NCI-H1092 (cell line): ENCODE data around the gene S100B.
"Not testable (repeated sequence)": the region's sequence is repeated elsewhere in the genome, so short reads cannot be mapped to it uniquely, and the experiment has no call there.

Experiments used
- DNase-seq: peaks from one replicate; lab custom pipeline; 2025; lab: John Stamatoyannopoulos, UW

Gene S100B

DNA sequence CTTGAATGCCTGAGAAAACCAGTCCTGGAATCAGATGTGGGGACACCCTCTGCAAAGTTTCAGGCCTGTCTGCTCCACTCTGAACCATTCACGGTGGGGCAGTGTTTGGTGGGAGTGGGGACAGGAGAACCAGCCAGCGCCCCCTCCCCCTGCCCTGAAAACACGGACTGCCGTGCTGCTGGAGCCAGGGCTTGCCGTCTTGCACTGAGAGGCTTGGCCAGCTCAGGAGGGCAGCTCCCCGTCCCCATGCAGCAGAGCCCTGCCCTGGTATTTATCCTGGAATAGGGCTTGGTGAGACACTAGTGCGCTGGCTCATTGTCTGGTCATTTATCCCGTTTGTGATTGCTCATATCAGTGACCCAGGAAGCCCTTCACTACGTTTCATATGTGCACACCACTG, 3.9 kb downstream of the S100B start:
- no peak for DNase-seq

DNA sequence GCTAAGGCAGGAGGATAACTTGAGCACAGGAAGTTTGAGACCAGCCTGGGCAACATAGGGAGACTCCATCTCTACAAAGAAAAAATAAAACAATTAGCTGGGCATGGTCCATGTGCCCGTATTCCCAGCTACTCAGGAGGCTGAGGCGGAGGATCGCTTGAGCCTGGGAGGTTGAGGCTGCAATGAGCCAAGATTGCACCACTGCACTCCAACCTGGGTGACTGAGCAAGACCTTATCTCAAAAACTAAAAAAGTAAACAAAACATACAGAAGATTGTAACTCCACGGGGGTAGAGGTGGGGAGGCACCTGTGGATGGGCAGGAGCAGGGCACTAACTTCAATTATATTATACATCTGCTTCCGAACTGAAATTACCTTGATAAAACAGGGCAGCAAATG, 4.6 kb downstream of the S100B start:
- no peak for DNase-seq

DNA sequence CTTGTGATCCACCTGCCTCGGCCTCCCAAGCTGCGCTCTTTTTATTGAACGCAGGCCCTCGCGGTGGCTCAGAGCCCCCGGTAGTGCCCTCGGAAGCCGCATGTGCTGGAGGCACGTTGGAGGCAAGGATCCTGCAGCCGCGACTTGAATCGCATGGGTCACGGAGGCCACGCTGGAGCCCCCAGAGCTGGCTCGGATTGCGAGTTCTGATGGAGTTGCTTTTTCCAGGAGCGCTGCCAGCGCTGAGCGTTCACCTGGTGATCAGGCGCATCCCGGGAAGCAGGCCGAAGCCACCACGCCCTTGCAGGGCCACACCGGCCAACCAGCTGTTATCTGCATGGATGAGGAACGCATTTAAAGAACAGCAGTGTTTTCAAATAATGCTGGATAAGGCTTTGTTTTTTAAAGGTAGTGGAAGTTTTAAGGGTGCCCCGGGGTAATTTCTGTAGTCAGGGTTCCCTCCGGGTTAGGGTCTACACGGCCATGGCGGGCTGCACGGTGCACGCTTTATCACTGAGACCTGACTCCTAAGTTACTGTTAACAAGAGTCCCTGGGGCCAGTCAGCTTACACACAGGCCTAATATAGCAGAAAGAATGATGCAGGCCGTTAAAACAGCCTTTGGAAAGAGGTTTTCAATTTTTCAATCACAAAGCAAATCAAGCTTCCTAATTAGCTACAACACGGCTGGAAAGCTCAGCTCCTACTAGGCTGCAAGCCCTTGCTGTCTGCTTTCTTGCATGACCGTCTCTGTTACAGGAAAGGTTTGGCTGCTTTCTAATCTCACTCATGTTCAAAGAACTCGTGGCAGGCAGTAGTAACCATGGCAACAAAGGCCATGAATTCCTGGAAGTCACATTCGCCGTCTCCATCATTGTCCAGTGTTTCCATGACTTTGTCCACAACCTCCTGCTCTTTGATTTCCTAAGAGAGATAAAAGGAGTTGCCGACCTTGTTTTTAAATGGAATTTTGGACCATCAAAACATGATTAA, 6.0 kb downstream of the S100B start:
- no peak for DNase-seq

DNA sequence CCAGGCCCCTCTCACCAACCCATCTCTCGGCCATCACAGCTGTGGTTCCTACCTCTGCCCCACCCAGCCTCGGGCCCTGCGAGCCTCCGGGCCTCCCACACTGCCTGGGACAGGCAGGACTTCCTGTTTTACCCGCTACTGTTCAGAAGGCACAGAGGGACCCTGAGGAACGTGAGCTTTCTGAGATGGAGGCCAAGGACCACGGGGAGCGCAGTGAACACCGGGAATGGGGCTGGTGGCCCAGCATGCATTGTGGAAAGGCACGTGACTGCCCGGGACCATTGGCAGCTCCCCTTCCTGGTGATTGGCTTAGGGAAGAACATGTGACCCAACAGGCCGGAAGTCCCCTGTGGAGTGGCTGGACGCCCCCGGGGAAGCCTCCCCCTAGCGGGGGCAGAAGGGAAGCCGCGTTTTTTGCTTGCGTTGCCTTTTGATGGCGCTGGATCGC, 7.0 kb downstream of the S100B start:
- no peak for DNase-seq

DNA sequence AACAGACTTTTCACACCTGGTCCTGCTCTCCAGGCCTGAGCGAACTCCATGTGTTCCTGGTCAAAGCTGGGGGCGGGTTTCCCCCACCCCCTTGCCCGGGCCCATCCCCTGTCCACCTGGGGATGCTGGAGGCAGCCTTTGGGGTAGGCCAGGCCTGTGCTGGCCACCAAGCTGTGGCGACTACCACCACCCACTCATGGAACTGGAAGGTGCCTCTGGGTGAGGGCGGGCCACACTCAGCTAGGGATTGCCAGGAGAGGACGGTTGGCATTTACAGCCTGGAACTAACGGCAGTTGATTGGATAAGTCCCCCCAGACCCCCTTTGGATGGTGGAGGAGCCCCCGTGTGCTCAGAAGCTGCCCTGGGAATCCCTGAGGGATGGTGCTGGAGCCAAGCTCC, 7.9 kb downstream of the S100B start:
- DNase-seq: no peak

DNA sequence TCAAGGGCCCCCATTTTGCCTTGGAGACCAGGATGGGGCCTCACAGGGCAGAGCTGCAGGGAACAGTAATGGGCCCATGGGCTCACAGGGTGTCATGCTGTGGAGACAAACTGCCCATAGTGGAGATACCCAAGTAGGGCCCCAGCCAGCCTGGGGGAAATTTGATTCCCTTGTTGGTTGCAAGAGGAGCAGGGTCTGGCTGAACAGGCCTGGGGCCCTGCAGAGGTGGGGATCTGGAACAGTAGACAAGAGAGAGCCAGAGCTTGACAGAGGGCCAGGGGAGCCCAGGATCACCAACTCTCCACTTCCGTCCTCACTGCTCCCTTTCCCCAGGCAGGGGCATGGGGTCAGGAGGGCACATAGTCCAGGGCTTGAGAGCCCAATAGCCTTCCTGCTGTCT, 8.7 kb downstream of the S100B start:
- DNase-seq: no peak

DNA sequence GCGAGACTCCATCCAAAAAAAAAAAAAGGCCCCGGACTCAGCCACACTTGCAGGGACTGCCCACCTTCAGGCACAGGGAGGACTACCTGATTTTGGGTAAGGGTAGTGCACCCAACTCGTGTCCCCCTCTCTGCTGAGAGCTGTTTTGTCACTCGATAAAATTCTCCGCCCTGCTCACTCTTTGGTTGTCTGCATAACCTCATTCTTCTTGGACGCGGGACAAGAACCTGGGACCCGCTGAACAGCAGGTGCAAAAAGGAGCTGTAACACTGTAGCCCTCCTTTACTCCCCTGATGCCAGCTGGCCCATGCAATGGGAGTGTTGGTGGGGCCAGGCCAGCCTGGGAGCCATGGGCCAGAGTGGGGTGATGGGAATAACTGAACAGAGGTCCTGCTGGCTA, 10.6 kb downstream of the S100B start:
- DNase-seq: no peak

DNA sequence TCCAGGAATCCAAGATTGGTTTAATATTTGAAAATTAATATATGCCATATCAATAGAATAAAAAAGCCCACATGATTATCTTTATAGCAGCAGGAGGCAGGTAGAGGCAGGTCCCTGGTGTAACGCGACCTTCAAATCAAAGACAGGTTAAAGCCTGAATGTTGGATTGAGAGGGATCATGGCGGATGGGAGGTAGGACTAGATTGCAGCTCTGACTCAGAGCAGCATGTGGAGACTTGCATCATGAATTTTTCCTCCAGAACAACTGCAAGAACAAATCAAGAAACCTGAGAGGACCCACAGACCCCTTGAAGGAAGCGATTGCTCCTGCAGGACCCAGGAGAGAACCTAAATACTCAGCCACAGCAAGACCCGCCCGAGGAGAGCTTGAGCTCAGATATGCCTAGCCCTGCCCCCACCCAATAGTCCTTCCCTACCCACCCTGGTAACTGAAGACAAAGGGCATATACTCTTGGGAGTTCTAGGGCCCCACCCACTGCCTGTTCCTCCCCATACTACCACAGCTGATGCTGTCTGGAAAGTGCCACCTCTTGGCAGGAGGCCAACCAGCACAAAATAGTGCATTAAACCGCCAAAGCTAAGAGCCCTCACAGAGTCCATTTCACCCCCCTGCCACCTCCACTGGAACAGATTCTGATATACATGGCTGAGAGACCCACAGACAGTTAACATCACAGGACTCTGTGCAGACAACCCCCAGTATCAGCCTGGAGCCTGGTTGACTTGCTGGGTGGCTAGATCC, 19.5 kb downstream of the S100B start:
- DNase-seq: no peak

DNA sequence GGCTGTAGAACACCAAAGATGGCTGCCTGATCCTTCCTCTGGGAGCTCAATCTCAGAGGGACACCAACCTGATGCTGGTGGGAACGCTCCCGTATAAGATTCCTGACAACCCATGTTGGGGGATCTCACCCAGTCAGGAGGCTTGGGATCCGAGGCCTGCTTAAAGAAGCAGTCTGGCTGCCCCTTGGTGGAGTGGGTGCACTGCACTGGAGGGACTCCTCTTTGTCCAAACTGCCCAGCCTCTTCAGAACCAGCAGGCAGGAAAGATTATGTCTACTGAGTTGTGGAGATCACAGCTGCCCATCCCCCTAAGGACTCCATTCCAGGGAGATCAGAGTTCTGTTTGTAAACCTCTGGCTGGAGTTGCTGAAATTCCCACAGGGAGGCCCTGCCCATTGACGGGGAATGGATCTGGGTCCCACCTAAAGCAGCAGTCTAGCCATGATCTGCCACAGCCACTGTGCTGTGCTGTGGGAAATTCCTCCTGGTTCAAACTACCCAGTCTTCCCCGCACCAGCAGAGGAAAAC, 23.0 kb downstream of the S100B start:
- DNase-seq: no peak

DNA sequence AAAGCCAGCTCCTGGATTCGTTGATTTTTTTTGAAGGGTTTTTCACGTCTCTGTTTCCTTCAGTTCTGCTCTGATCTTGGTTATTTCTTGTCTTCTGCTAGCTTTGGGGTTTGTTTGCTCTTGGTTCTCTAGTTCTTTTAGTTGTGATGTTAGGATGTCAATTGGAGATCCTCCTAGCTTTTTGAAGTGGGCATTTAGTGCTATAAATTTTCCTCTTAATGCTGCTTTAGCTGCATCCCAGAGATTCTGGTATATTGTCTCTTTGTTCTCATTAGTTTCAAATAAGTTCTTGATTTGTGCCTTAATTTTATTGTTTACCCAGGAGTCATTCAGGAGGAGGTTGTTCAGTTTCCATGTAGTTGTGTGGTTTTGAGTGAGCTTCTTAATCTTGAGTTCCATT, 25.5 kb downstream of the S100B start:
- not testable (repeated sequence) for DNase-seq

DNA sequence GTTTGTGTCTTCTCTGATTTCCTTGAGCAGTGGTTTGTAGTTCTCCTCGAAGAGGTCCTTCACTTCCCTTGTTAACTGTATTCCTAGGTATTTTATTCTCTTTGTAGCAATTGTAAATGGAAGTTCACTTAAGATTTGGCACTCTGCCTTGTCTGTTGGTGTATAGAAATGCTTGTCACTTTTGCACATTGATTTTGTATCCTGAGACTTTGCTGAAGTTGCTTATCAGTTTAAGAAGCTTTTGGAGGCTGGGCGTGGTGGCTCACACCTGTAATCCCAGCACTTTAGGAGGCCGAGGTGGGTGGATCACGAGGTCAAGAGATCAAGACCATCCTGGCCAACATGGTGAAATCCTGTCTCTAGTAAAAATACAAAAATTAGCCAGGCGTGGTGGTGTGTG, 27.1 kb downstream of the S100B start:
- not testable (repeated sequence) for DNase-seq

DNA sequence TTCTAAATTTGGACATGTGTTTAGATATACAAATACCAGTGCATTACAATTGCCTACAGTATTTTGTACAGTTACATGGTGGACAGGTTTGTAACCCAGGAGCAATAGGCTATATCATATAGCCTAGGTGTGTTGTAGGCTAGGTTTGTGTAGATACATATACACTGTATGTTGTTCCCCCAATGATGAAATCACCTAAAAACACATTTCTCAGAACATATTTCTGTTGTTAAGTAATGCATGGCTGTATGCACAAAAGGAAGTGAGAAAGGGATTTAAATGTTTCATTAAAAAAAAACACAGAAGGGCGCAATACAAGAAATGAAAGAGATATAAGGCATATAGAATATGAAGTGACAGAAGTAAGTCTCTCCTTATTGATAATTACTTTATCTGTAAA, 32.0 kb downstream of the S100B start:
- DNase-seq: no peak

DNA sequence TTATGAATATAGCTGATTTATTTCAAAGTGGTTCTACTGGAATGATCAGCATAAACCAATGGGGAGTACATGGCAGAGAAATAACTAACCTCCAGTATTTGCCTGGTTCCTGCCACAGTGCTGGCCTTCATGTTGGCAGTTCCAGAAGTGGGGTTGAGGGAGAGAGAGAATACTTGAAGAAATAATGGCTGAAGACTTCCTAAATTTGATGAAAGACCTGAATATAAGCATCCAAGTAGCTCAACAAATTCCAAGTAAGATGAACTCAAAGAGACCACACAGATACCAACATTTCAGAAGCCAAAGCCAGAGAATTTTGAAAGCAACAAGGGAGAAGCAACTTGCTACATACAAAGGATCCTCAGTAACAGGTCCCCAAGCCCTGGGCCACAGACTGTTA, 34.3 kb downstream of the S100B start:
- no peak for DNase-seq

DNA sequence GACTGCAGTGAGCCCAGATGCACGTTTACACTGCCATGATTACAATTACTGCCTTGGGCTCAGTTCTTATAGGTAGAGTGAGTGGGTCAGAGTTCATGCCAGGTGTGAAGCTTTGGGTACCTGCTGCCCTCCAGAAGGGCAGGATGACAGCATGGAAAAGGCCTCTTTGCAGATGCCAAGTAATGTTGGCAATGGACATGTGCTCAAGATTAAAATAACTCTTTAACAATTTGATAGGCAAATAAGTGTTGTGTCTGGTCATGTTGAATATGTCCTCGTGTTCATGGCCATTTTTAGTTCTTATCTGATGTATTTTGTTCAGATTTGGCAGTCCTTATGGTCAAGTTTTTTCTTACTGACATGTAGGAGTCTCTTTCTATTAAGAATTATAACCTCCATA, 34.8 kb downstream of the S100B start:
- DNase-seq: no peak

DNA sequence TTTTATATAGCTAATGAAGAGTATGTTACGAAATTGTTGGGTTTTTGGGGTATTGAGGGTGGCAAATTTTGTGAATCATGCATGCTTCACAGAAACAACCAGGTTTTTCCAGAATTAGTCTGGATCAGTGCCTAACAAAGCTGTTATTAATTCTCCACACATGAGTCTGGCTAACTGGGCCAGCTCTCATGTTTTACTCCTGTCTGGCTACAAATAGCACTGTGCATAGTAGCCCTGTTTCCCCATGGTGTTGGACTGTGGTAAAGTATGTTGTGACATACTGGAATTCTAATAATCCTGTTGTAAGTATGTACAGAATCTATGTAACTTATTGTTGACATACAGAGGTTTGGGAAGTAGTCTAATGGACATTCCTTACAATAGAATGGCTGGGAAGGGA, 35.8 kb downstream of the S100B start:
- DNase-seq: no peak

DNA sequence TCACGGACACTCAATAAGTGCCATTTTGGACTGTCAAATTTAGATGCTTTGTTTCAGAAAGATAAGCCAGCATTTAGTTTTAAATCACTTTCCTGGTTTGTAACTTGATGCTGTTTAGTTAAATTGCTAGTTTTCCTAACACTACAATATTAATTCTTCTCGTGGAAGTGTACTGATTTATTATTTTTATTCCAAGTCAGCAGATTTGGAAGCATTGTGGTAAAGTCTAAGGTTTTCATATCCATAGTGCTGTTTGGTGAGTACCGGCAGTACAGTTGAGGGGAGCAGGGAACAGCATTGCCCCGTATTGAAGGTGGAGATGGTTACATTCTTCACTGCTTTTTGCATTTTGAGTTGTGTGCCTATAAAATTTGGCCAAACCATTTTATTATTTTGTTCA, 36.3 kb downstream of the S100B start:
- no peak for DNase-seq

DNA sequence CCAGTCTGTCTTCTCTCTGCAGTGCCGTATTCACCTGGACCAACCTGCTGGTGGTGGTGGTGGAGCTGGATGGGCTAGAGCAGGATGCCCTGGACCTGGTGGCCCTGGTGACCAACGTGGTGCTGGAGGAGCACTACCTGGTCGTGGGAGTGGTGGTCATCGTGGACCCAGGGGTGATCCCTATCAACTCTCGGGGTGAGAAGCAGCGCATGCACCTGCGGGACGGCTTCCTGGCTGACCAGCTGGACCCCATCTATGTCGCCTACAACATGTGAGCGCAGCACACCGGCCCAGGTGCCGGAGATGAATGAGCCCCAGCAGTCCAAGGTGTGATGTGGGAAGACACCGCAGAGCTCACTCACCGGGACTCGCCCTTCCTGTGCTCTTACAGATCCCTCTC, 37.5 kb downstream of the S100B start:
- DNase-seq: no peak

DNA sequence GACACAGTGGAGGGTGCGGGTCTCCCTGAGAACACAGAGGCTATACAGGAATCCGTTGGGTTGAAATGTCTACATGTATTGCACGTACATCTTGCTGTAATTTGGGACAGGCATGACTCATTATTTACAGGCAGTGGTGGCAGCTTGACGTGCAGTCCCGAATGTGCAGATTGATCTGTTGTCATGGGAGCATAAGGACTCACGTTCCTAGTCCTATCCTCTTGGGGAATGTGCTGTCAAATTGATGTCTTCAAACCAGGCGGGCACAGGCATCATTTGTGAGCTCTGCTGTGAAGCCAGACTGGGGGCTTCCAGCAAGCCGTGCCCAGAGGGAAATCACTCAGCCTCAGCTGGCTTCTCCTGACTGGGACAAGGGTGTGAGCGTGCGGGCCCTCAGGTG, 40.5 kb downstream of the S100B start:
- DNase-seq: no peak

DNA sequence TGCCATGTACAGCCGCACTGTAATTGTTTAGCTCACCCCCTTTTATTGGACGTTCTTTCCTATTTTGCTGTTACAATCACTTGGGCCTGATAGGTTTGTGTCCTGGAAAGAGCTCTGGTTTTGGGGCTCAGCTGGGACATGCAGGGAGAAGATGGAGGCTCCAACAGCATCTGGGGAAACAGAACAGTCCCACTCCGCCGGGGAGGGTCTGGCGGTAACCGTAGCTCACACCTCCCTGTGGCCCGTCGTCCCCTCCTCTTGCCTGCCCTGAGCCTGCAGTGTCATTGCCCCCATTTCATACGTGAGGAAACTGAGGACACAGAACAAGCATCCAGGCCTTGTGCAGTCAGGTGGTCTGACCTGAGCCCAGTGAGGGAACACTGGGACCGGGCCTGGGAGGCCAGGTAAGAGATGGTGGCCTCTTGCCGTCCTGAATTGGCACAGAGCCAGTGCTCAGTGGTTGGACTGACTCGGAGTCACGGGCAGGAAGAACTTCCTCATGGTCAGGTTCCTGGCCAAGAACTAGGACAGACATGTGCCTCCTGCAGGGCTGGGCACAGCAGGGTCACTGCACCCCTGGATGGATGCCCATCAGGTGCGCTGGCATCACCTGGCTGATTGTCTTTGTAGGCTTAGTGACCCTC, 41.8 kb downstream of the S100B start:
- no peak for DNase-seq

DNA sequence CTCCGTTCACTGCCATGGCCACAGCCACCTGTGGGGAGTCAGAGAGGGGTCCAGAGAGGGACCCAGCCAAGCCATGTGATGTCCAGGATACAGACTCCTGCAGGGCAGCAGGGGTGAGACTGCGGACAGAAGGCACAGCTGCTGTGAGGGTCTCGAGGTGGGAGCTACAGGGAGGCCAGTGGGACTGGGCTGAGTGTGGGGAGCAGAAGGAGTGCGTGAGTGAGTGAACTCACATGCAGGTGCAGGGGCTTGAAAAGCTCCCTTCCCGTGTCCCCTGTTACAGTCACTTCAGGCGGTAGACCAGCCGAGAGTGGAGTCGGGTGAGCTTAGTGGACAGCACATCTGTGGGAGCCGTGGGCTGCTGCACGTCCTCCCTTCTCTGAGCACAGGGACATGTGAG, 42.4 kb downstream of the S100B start:
- DNase-seq: no peak

DNA sequence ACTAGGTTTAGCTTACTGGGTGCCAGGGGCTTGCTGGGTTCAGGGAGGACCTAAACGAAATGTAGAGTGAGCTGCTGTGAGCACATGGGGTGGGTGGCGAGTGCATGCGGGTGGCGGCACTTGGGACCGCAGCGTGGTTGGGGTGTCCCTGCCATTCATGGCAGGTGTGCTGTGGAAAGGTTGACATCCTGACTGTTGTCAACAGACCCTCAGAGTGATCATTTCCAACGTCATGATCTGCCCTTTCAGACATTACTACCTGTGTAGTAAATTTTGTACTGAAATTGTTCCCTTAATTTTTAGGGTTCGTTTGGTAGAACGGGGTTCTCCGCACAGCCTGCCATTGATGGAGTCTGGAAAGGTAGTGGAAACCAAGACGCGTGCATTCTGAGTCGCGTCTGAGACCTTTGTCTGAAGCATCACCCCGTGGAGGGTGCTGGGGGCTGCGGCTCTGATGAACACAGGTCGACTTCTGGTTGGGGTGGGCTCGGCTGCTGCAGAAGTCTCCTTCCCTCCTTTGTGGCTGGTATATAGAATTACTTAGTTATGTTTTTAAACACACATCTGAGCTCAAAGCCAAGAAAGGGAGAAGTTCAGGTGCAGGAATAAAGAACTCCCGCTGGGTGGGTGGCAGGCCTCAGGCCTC, 43.3 kb downstream of the S100B start:
- DNase-seq: no peak
